K562 (cell line): ENCODE results near the gene PQBP1. TPM values are rescaled to one million over a fixed set of nuclear protein-coding genes. Genes with fewer than 3 reads are reported as not detected.
A peak's percentile ranks its signal among the peaks of the same experiment; 100 is the strongest.

Source experiments
- JUNB ChIP-seq: fragments of 450-650 bp; formaldehyde crosslinking; conservative IDR thresholded peaks from 2 replicates; pipeline ENCODE4 v1.4.0; 2020; ENCODE audit warnings: mild to moderate bottlenecking
- KLF16 ChIP-seq: IDR thresholded peaks from 2 replicates; pipeline ENCODE4 v1.6.1; 2016; ENCODE audit warnings: antibody characterized with exemption
- MAZ ChIP-seq, 2 experiments: fragments of 450-650 bp in 1 of 2; sonication (generic) in 1 of 2; formaldehyde crosslinking; IDR thresholded peaks in 1 of 2; conservative IDR thresholded peaks in 1 of 2; 2 replicates each; pipeline versions ENCODE4 v1.4.0 to v1.5.0; 2020; ENCODE audit warnings: mild to moderate bottlenecking in 1 of 2, missing genetic modification reagents in 1 of 2
- MYNN ChIP-seq, 2 experiments: sonication (generic); formaldehyde crosslinking in 1 of 2; IDR thresholded peaks; 2 replicates each; pipeline versions ENCODE4 v1.5.0 to v1.6.1; 2016 to 2020; ENCODE audit warnings: antibody characterized with exemption in 1 of 2, missing genetic modification reagents in 1 of 2
- POLR2B ChIP-seq: fragments of 450-650 bp; IDR thresholded peaks from 2 replicates; pipeline ENCODE4 v1.6.1; 2018; ENCODE audit warnings: low read depth; ENCODE audit not compliant: partially characterized antibody
- REST ChIP-seq, 2 experiments: fragments of 450-650 bp; formaldehyde crosslinking in 1 of 2; IDR thresholded peaks; 2 replicates each; pipeline versions ENCODE4 v1.4.0 to v1.6.1; 2014 to 2020; ENCODE audit warnings: mild to moderate bottlenecking in 2 of 2, borderline replicate concordance in 1 of 2, low read depth in 1 of 2
- SAFB2 ChIP-seq: fragments of 200-400 bp; formaldehyde crosslinking; IDR thresholded peaks from 2 replicates; pipeline ENCODE4 v1.6.1; 2018; ENCODE audit warnings: borderline replicate concordance, low read length, low read depth, moderate library complexity; ENCODE audit not compliant: severe bottlenecking
- SIN3A ChIP-seq, 2 experiments: fragments of 150-350 bp in 1 of 2; IDR thresholded peaks; 2 replicates each; pipeline ENCODE4 v1.6.1; 2011 to 2016; ENCODE audit warnings: borderline replicate concordance in 2 of 2, low read depth in 2 of 2, low read length in 2 of 2, mild to moderate bottlenecking in 2 of 2, moderate library complexity in 2 of 2; ENCODE audit not compliant: control insufficient read depth in 1 of 2
- ZBTB7A ChIP-seq: IDR thresholded peaks from 2 replicates; pipeline ENCODE4 v1.6.1; 2011; ENCODE audit warnings: low read depth, mild to moderate bottlenecking, low read length, moderate library complexity, borderline replicate concordance; ENCODE audit not compliant: control insufficient read depth
- ZNF280A ChIP-seq: fragments of 450-650 bp; IDR thresholded peaks from 2 replicates; pipeline ENCODE4 v1.6.1; 2018; ENCODE audit warnings: mild to moderate bottlenecking, low read depth; ENCODE audit not compliant: partially characterized antibody
- ZNF384 ChIP-seq: IDR thresholded peaks from 2 replicates; pipeline ENCODE4 v1.6.1; 2012; ENCODE audit warnings: low read depth, low read length, improper control_type of control experiment
- ZNF436 ChIP-seq: fragments of 250-450, 450-650 bp; sonication (Bioruptor Pico); formaldehyde crosslinking; IDR thresholded peaks from 2 replicates; pipeline ENCODE4 v1.7.0; 2020; ENCODE audit warnings: mild to moderate bottlenecking
- polyA plus RNA-seq, 8 experiments: library from polyadenylated mRNA; depleted of rRNA in 4 of 8; stranded (reverse) in 5 of 8; unstranded in 3 of 8; fragments of >200 nt; fragmentation: Nextera tagmentation in 2 of 8; fragmentation: Illumina TruSeq in 1 of 8; extraction: Ambion mirVana in 2 of 8; extraction: Trizol in 1 of 8; gene quantifications; 2 replicates each; pipeline versions ENCODE4 v1.2.1 to v1.2.3, GENCODE V29; 2011 to 2014; ENCODE audit warnings: inconsistent platforms in 1 of 8, missing spikeins in 1 of 8
- total RNA-seq, 7 experiments: library from RNA; depleted of rRNA in 6 of 7; stranded (reverse); fragments of >200 nt in 6 of 7; fragmentation: Illumina TruSeq in 2 of 7; extraction: Trizol in 2 of 7; gene quantifications; 2 replicates each; pipeline versions ENCODE4 v1.2.1 to v1.2.3, GENCODE V29; 2011 to 2021; ENCODE audit warnings: low replicate concordance in 1 of 7
- TF ChIP-seq, protein P1 (sequence below): fragments of 250-450 bp; sonication (Bioruptor Pico); IDR thresholded peaks from 2 replicates; pipeline ENCODE4 v1.8.0; 2021; ENCODE audit warnings: borderline replicate concordance, mild to moderate bottlenecking, moderate library complexity; ENCODE audit not compliant: poor library complexity, severe bottlenecking

Gene PQBP1
- total and polyA plus RNA-seq, 9 of the 15 experiments (the other 6 are each of a cell fraction or from before 2014, with no cell fraction given), result 41.3 to 262 (median 112) TPM

GRCh38 chrX:48917139-48918001 is 19.6 kb downstream of the PQBP1 start (continued):
- TF ChIP-seq REST (IDR thresholded peaks at IDR 0.05; ENCODE audit: borderline replicate concordance), result peak; percentile 78
- TF ChIP-seq REST (CRISPR knock-in tag; IDR thresholded peaks at IDR 0.05; ENCODE audit: low read depth), result no peak
- TF ChIP-seq, protein P1, sequence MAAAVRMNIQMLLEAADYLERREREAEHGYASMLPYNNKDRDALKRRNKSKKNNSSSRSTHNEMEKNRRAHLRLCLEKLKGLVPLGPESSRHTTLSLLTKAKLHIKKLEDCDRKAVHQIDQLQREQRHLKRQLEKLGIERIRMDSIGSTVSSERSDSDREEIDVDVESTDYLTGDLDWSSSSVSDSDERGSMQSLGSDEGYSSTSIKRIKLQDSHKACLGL (CRISPR knock-in tag), result no peak
- TF ChIP-seq MYNN (IDR thresholded peaks at IDR 0.05), result 0 out of 2 replicates have a peak, but pooled peaks have one; percentile 46
- no peak for TF ChIP-seq MYNN (CRISPR knock-in tag; IDR thresholded peaks at IDR 0.05)
- TF ChIP-seq POLR2B, result peak; percentile 48
- TF ChIP-seq MAZ (CRISPR knock-in tag; conservative IDR thresholded peaks at IDR 0.05 in 1 of 2, IDR thresholded peaks at IDR 0.05 in 1 of 2), result peak in 1 of 2 experiments; percentile 43; a peak in 1 of 4 replicates
- 0 out of 2 replicates have a peak, but pooled peaks have one; percentile 5 for TF ChIP-seq ZNF436 (CRISPR knock-in tag)
- TF ChIP-seq ZNF280A, result no peak
- TF ChIP-seq KLF16, result peak; percentile 42; the same call in 1 of the 2 replicates
- TF ChIP-seq JUNB (CRISPR knock-in tag), result no peak
- 0 out of 2 replicates have a peak, but pooled peaks have one; percentile 23 for TF ChIP-seq ZNF384
- no peak for TF ChIP-seq SAFB2
- TF ChIP-seq SIN3A (IDR thresholded peaks at IDR 0.05; ENCODE audit: borderline replicate concordance in 2 of 2, control insufficient read depth in 1 of 2, low read depth in 2 of 2, low read length in 2 of 2), result peak; percentile 62 to 88; a peak in 1 of 4 replicates
- TF ChIP-seq ZBTB7A, result 0 out of 2 replicates have a peak, but pooled peaks have one; percentile 20
